Measurements from ENCODE around the gene ZSWIM4. TPM values are rescaled to one million over a fixed set of nuclear protein-coding genes. Genes with fewer than 3 reads are reported as not detected.

The ZSWIM4 gene
- polyA plus RNA-seq, 3 donors: 0.19 to 1.1 (median 0.23) TPM

GRCh38 chr19:13817018-13817614 lies 21.9 kb downstream of the ZSWIM4 start:
- no peak overlapping the region for H3K27ac ChIP-seq (ENCODE audit: low read depth in 1 of 2, low read length in 2 of 2)
- Mint-ChIP-seq H3K27ac (no peak overlapping the region), H3K27me3 (ENCODE audit: low read depth in 3 of 3) (peaks cover 0 to 1% (median 0%) of the 10 kb centered on the region in 3 donors), H3K36me3 (peaks cover 13 to 48% of the 10 kb centered on the region in 2 donors), H3K4me3 (peak overlapping the region in 1 of 2 donors; percentile 66), H3K9me3 (peaks cover 0 to 3% (median 0%) of the 10 kb centered on the region in 7 donors), H3K4me1 (peaks cover 31% of the 10 kb centered on the region)
- peak overlapping the region; percentile 67 for H2AFZ ChIP-seq (ENCODE audit: insufficient read depth, low read depth, low read length, poor library complexity, severe bottlenecking)
- H3K4me1 ChIP-seq (ENCODE audit: control insufficient read depth in 1 of 2, insufficient read depth in 2 of 2, low read length in 2 of 2): peaks cover 9 to 29% of the 10 kb centered on the region in 2 donors
- WGBS (ENCODE audit: insufficient coverage): 95% methylated on average over 6 of the region's 11 CpGs
- peaks cover 0 to 12% of the 10 kb centered on the region in 2 donors for H3K36me3 ChIP-seq (replicated peaks in 1 of 2; ENCODE audit: control insufficient read depth in 1 of 2, insufficient read depth in 2 of 2, low read length in 2 of 2)
- H3K79me2 ChIP-seq (ENCODE audit: insufficient read depth, low read length): no peaks in the 10 kb centered on the region
- no peaks in the 10 kb centered on the region for H3K9me3 ChIP-seq (replicated peaks in 1 of 2; ENCODE audit: control insufficient read depth in 1 of 2, insufficient read depth in 1 of 2, low read length in 2 of 2)
- peak overlapping the region in 1 of 3 experiments; percentile 64 for H3K4me3 ChIP-seq (replicated peaks in 1 of 3; ENCODE audit: low read depth in 2 of 3, low read length in 3 of 3)
- TF ChIP-seq CTCF (IDR thresholded peaks at IDR 0.05): no peak
- DNase-seq: peak in 1 of 3 donors; percentile 23
- intact Hi-C loops (cut with micrococcal nuclease): no loop called here
- H4K20me1 ChIP-seq (ENCODE audit: insufficient read depth, low read length): no peaks in the 10 kb centered on the region
- H3K27me3 ChIP-seq (ENCODE audit: control insufficient read depth in 2 of 2, insufficient read depth in 2 of 2, low read length in 2 of 2): no peaks in the 10 kb centered on the region
- peak overlapping the region; percentile 72 for H3K4me2 ChIP-seq (replicated peaks; ENCODE audit: extremely low read depth, low read length, poor library complexity, severe bottlenecking)
- H3K9ac ChIP-seq (ENCODE audit: insufficient read depth, low read length, poor library complexity, severe bottlenecking): no peak overlapping the region

GRCh38 chr19:13817615-13818371 lies 22.6 kb downstream of the ZSWIM4 start:
- Histone ChIP-seq H2AFZ (ENCODE audit: insufficient read depth, low read depth, low read length, poor library complexity, severe bottlenecking) (peak overlapping the region; percentile 67), H3K9ac (ENCODE audit: insufficient read depth, low read length, poor library complexity, severe bottlenecking) (peak overlapping the region; percentile 27), H4K20me1 (ENCODE audit: insufficient read depth, low read length) (no peaks in the 10 kb centered on the region), H3K79me2 (ENCODE audit: insufficient read depth, low read length) (no peaks in the 10 kb centered on the region), H3K27me3 (ENCODE audit: control insufficient read depth in 2 of 2, insufficient read depth in 2 of 2, low read length in 2 of 2) (no peaks in the 10 kb centered on the region), H3K4me1 (ENCODE audit: control insufficient read depth in 1 of 2, insufficient read depth in 2 of 2, low read length in 2 of 2) (peaks cover 9 to 29% of the 10 kb centered on the region in 2 donors), H3K9me3 (replicated peaks in 1 of 2; ENCODE audit: control insufficient read depth in 1 of 2, insufficient read depth in 1 of 2, low read length in 2 of 2) (no peaks in the 10 kb centered on the region), H3K27ac (ENCODE audit: low read depth in 1 of 2, low read length in 2 of 2) (no peak overlapping the region), H3K4me2 (replicated peaks; ENCODE audit: extremely low read depth, low read length, poor library complexity, severe bottlenecking) (peak overlapping the region; percentile 72), H3K36me3 (replicated peaks in 1 of 2; ENCODE audit: control insufficient read depth in 1 of 2, insufficient read depth in 2 of 2, low read length in 2 of 2) (peaks cover 0 to 12% of the 10 kb centered on the region in 2 donors), H3K4me3 (replicated peaks in 1 of 3; ENCODE audit: low read depth in 2 of 3, low read length in 3 of 3) (peak overlapping the region in 1 of 3 experiments; percentile 64)
- peak overlapping the region in 1 of 7 donors; percentile 23 for H3K27ac Mint-ChIP-seq
- peaks cover 0 to 1% (median 0%) of the 10 kb centered on the region in 3 donors for H3K27me3 Mint-ChIP-seq (ENCODE audit: low read depth in 3 of 3)
- H3K36me3 Mint-ChIP-seq: peaks cover 12 to 43% of the 10 kb centered on the region in 2 donors
- peaks cover 31% of the 10 kb centered on the region for H3K4me1 Mint-ChIP-seq
- H3K9me3 Mint-ChIP-seq: peaks cover 0 to 3% (median 0%) of the 10 kb centered on the region in 7 donors
- intact Hi-C loops (cut with micrococcal nuclease): no loop called here
- H3K4me3 Mint-ChIP-seq: peak overlapping the region; percentile 51 to 66
- WGBS (ENCODE audit: insufficient coverage): 88% methylated on average over 27 of the region's 35 CpGs
- TF ChIP-seq CTCF (IDR thresholded peaks at IDR 0.05): no peak
- no peak for DNase-seq

Measured in CD14-positive monocyte (primary cell).